HepG2 (cell line): ENCODE measurements around the gene ALCAM. TPM values are rescaled to one million over a fixed set of nuclear protein-coding genes. Genes with fewer than 3 reads are reported as not detected.

Experiments
- BRCA1 ChIP-seq: sonication (generic); formaldehyde crosslinking; IDR thresholded peaks from 2 replicates; pipeline ENCODE4 v1.4.0; 2020; ENCODE audit warnings: missing genetic modification reagents
- DNMT1 ChIP-seq: sonication (generic); formaldehyde crosslinking; IDR thresholded peaks from 2 replicates; pipeline ENCODE4 v1.5.1; 2020; ENCODE audit warnings: mild to moderate bottlenecking, missing genetic modification reagents
- EEA1 ChIP-seq: sonication (generic); formaldehyde crosslinking; IDR thresholded peaks from 2 replicates; pipeline ENCODE4 v1.5.1; 2020; ENCODE audit warnings: mild to moderate bottlenecking, missing genetic modification reagents, borderline replicate concordance
- FOXC1 ChIP-seq: sonication (generic); formaldehyde crosslinking; IDR thresholded peaks from 2 replicates; pipeline ENCODE4 v1.8.0; 2022; ENCODE audit warnings: mild to moderate bottlenecking, missing genetic modification reagents, borderline replicate concordance
- HMG20A ChIP-seq: IDR thresholded peaks from 2 replicates; pipeline ENCODE4 v1.6.1; 2016; ENCODE audit warnings: borderline replicate concordance
- KDM5A ChIP-seq: fragments of 200-600 bp; sonication (generic); IDR thresholded peaks from 2 replicates; pipeline ENCODE4 v1.7.0; 2018; ENCODE audit warnings: antibody characterized with exemption, mild to moderate bottlenecking, low read length, borderline replicate concordance
- KLF6 ChIP-seq: IDR thresholded peaks from 2 replicates; pipeline ENCODE4 v1.8.0; 2016; ENCODE audit warnings: missing biosample characterization, missing genetic modification reagents
- MAZ ChIP-seq, 2 experiments: sonication (generic) in 1 of 2; formaldehyde crosslinking in 1 of 2; IDR thresholded peaks; 2 replicates each; pipeline versions ENCODE4 v1.5.0 to v1.6.1; 2012 to 2020; ENCODE audit warnings: low read depth in 2 of 2, mild to moderate bottlenecking in 2 of 2, borderline replicate concordance in 1 of 2, improper control_type of control experiment in 1 of 2, low read length in 1 of 2, missing genetic modification reagents in 1 of 2, moderate library complexity in 1 of 2
- MBD4 ChIP-seq: IDR thresholded peaks from 2 replicates; pipeline ENCODE4 v1.6.1; 2012; ENCODE audit warnings: low read length, inconsistent platforms, borderline replicate concordance
- NR2F1 ChIP-seq, 2 experiments: fragments of 450-650 bp in 1 of 2; formaldehyde crosslinking in 1 of 2; IDR thresholded peaks; 2 replicates each; pipeline versions ENCODE4 v1.5.0 to v1.6.1; 2016 to 2020; ENCODE audit warnings: mild to moderate bottlenecking in 1 of 2, missing compliant biosample characterization in 1 of 2, missing genetic modification reagents in 1 of 2, moderate library complexity in 1 of 2
- REPIN1 ChIP-seq: sonication (generic); formaldehyde crosslinking; IDR thresholded peaks from 2 replicates; pipeline ENCODE4 v1.8.0; 2022; ENCODE audit warnings: missing genetic modification reagents, low read depth, mild to moderate bottlenecking, borderline replicate concordance
- RFX5 ChIP-seq: IDR thresholded peaks from 2 replicates; pipeline ENCODE4 v1.6.1; 2011; ENCODE audit warnings: low read depth, low read length, improper control_type of control experiment
- SMC3 ChIP-seq: IDR thresholded peaks from 2 replicates; pipeline ENCODE4 v1.6.1; 2011; ENCODE audit warnings: low read length, improper control_type of control experiment
- SNAI1 ChIP-seq: sonication (generic); formaldehyde crosslinking; IDR thresholded peaks from 2 replicates; pipeline ENCODE4 v1.5.0; 2020; ENCODE audit warnings: mild to moderate bottlenecking, missing genetic modification reagents, borderline replicate concordance
- TMF1 ChIP-seq: sonication (generic); formaldehyde crosslinking; IDR thresholded peaks from 2 replicates; pipeline ENCODE4 v1.8.1; 2022; ENCODE audit warnings: low read depth, missing genetic modification reagents
- ZBTB10 ChIP-seq: sonication (generic); formaldehyde crosslinking; IDR thresholded peaks from 2 replicates; pipeline ENCODE4 v1.4.0; 2020; ENCODE audit warnings: missing genetic modification reagents, borderline replicate concordance
- ZKSCAN1 ChIP-seq: fragments of 150-350 bp; IDR thresholded peaks from 2 replicates; pipeline ENCODE4 v1.6.1; 2014; ENCODE audit warnings: low read length
- ZMYM4 ChIP-seq: sonication (generic); formaldehyde crosslinking; IDR thresholded peaks from 2 replicates; pipeline ENCODE4 v1.8.1; 2023; ENCODE audit warnings: mild to moderate bottlenecking, missing genetic modification reagents
- ZNF253 ChIP-seq: sonication (generic); formaldehyde crosslinking; IDR thresholded peaks from 2 replicates; pipeline ENCODE4 v1.8.0; 2022; ENCODE audit warnings: mild to moderate bottlenecking, missing genetic modification reagents, borderline replicate concordance
- ZNF780A ChIP-seq: sonication (generic); formaldehyde crosslinking; IDR thresholded peaks from 2 replicates; pipeline ENCODE4 v1.8.0; 2022; ENCODE audit warnings: mild to moderate bottlenecking, missing genetic modification reagents, moderate library complexity
- polyA plus RNA-seq, 8 experiments: library from polyadenylated mRNA; depleted of rRNA in 3 of 8; stranded (reverse) in 7 of 8; unstranded in 1 of 8; fragments of >200 nt; fragmentation: Illumina TruSeq in 4 of 8; extraction: Trizol in 4 of 8; gene quantifications; 2 replicates each; pipeline versions ENCODE4 v1.2.1 to v1.2.3, GENCODE V29; 2011 to 2016; ENCODE audit warnings: low read depth in 4 of 8, missing spikeins in 1 of 8, mixed read lengths in 1 of 8; ENCODE audit not compliant: insufficient read depth in 1 of 8
- total RNA-seq, 5 experiments: library from RNA; depleted of rRNA; stranded (reverse); fragments of >200 nt; fragmentation: Illumina TruSeq; extraction: Trizol; gene quantifications; 2 replicates each; pipeline ENCODE4 v1.2.3, GENCODE V29; 2016; ENCODE audit warnings: low read depth in 1 of 5
- TF ChIP-seq, protein P1 (sequence below): sonication (generic); formaldehyde crosslinking; conservative IDR thresholded peaks from 2 replicates; pipeline ENCODE4 v1.5.0; 2020; ENCODE audit warnings: missing genetic modification reagents
- TF ChIP-seq, protein P2 (sequence below): sonication (generic); formaldehyde crosslinking; IDR thresholded peaks from 2 replicates; pipeline ENCODE4 v1.4.0; 2020; ENCODE audit warnings: missing genetic modification reagents

The ALCAM gene
- total and polyA plus RNA-seq, 2 of the 13 experiments (the other 11 are each of a cell fraction or from before 2014, with no cell fraction given), result 26.0 to 33.1 TPM

- TF ChIP-seq ZBTB10 (CRISPR knock-in tag) (no peak), TMF1 (CRISPR knock-in tag) (no peak), RFX5 (no peak), REPIN1 (no peak), SNAI1 (CRISPR knock-in tag) (no peak), ZKSCAN1 (peak; percentile 44; the same call in 1 of the 2 replicates), SMC3 (peak; percentile 52), FOXC1 (no peak), EEA1 (CRISPR knock-in tag) (no peak), KDM5A (no peak; the same call in 1 of the 2 replicates), MAZ (IDR thresholded peaks at IDR 0.05; ENCODE audit: borderline replicate concordance, low read depth, low read length) (no peak), MAZ (CRISPR knock-in tag; IDR thresholded peaks at IDR 0.05; ENCODE audit: low read depth) (no peak), KLF6 (peak; percentile 78; the same call in 1 of the 2 replicates), HMG20A (CRISPR knock-in tag) (peak; percentile 95), MBD4 (peak; percentile 98; the same call in 1 of the 2 replicates), ZNF253 (CRISPR knock-in tag) (no peak), NR2F1 (CRISPR knock-in tag; IDR thresholded peaks at IDR 0.05) (peak in 1 of 2 experiments; percentile 59; a peak in 2 of 4 replicates), BRCA1 (CRISPR knock-in tag) (no peak), DNMT1 (CRISPR knock-in tag) (no peak), ZNF780A (CRISPR knock-in tag) (no peak), ZMYM4 (CRISPR knock-in tag) (peak; percentile 72; the same call in 1 of the 2 replicates)
- TF ChIP-seq, protein P1, sequence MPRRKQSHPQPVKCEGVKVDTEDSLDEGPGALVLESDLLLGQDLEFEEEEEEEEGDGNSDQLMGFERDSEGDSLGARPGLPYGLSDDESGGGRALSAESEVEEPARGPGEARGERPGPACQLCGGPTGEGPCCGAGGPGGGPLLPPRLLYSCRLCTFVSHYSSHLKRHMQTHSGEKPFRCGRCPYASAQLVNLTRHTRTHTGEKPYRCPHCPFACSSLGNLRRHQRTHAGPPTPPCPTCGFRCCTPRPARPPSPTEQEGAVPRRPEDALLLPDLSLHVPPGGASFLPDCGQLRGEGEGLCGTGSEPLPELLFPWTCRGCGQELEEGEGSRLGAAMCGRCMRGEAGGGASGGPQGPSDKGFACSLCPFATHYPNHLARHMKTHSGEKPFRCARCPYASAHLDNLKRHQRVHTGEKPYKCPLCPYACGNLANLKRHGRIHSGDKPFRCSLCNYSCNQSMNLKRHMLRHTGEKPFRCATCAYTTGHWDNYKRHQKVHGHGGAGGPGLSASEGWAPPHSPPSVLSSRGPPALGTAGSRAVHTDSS (CRISPR knock-in tag), result no peak
- TF ChIP-seq, protein P2, sequence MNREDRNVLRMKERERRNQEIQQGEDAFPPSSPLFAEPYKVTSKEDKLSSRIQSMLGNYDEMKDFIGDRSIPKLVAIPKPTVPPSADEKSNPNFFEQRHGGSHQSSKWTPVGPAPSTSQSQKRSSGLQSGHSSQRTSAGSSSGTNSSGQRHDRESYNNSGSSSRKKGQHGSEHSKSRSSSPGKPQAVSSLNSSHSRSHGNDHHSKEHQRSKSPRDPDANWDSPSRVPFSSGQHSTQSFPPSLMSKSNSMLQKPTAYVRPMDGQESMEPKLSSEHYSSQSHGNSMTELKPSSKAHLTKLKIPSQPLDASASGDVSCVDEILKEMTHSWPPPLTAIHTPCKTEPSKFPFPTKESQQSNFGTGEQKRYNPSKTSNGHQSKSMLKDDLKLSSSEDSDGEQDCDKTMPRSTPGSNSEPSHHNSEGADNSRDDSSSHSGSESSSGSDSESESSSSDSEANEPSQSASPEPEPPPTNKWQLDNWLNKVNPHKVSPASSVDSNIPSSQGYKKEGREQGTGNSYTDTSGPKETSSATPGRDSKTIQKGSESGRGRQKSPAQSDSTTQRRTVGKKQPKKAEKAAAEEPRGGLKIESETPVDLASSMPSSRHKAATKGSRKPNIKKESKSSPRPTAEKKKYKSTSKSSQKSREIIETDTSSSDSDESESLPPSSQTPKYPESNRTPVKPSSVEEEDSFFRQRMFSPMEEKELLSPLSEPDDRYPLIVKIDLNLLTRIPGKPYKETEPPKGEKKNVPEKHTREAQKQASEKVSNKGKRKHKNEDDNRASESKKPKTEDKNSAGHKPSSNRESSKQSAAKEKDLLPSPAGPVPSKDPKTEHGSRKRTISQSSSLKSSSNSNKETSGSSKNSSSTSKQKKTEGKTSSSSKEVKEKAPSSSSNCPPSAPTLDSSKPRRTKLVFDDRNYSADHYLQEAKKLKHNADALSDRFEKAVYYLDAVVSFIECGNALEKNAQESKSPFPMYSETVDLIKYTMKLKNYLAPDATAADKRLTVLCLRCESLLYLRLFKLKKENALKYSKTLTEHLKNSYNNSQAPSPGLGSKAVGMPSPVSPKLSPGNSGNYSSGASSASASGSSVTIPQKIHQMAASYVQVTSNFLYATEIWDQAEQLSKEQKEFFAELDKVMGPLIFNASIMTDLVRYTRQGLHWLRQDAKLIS (CRISPR knock-in tag), result no peak
Observed at GRCh38 chr3:105387122-105387751, 20.5 kb downstream of the ALCAM start (continued).
